Measurements from ENCODE around the gene USP54. TPM values are rescaled to one million over a fixed set of nuclear protein-coding genes. Genes with fewer than 3 reads are reported as not detected.

The USP54 gene
- total RNA-seq, 1 experiment from 2014 or later = 32.8 TPM

GRCh38 chr10:73551515-73551914 is 39.6 kb downstream of the USP54 start:
- Histone ChIP-seq H3K36me3 (ENCODE audit: control insufficient read depth, insufficient read depth, low read length) (no peaks in the 10 kb centered on the region), H3K4me1 (ENCODE audit: control insufficient read depth, insufficient read depth, low read length) (0 out of 2 replicates have a peak, but pooled peaks cover 2% of the 10 kb centered on the region), H3K27ac (ENCODE audit: low read length) (no peak overlapping the region), H3K27me3 (ENCODE audit: control insufficient read depth, insufficient read depth, low read length) (no peaks in the 10 kb centered on the region), H3K9me3 (ENCODE audit: control insufficient read depth, insufficient read depth, low read depth, low read length) (no peaks in the 10 kb centered on the region), H3K4me3 (ENCODE audit: low read depth in 2 of 2, low read length in 2 of 2) (no peak overlapping the region)
- in situ Hi-C loops (cut with HindIII; ENCODE audit: low pct_unique_long_range_greater_than_20kb, low sequenced_read_pairs) (no loop called here), intact Hi-C loops (cut with micrococcal nuclease; ENCODE audit: unreplicated experiment) (no loop called here)
- no TSS peak for BruUV-seq (replicated peaks)
- ChIA-PET CTCF (interaction anchor here (0.5 kb wide), 1 partner anchor 22 kb away, joined by 3 read pairs; no protein-coding TSS in a partner anchor), POLR2A (interaction anchor here (0.8 kb wide), 1 partner anchor 26 kb away, joined by 3 read pairs; no protein-coding TSS in a partner anchor)
- ATAC-seq (no peak), DNase-seq (ENCODE audit: low read depth, low spot score) (no peak)
- TF ChIP-seq CTCF (IDR thresholded peaks at IDR 0.05) (no peak), POLR2AphosphoS5 (IDR thresholded peaks at IDR 0.05; ENCODE audit: low read depth, low read length) (no peak), REST (IDR thresholded peaks at IDR 0.05; ENCODE audit: insufficient read depth in 1 of 2, low read depth in 2 of 2, low read length in 1 of 2) (no peak), TCF7L2 (IDR thresholded peaks at IDR 0.05; ENCODE audit: low read depth, low read length) (no peak), SIN3A (IDR thresholded peaks at IDR 0.05; ENCODE audit: borderline replicate concordance, insufficient read depth, low read depth, low read length) (no peak)

GRCh38 chr10:73545357-73545756 is 45.8 kb downstream of the USP54 start:
- CTCF ChIA-PET = no interaction called here
- TF ChIP-seq POLR2AphosphoS5 (IDR thresholded peaks at IDR 0.05; ENCODE audit: low read depth, low read length) = no peak
- TF ChIP-seq TCF7L2 (IDR thresholded peaks at IDR 0.05; ENCODE audit: low read depth, low read length) = no peak
- TF ChIP-seq CTCF (IDR thresholded peaks at IDR 0.05) = no peak
- TF ChIP-seq REST (IDR thresholded peaks at IDR 0.05; ENCODE audit: insufficient read depth in 1 of 2, low read depth in 2 of 2, low read length in 1 of 2) = no peak
- TF ChIP-seq SIN3A (IDR thresholded peaks at IDR 0.05; ENCODE audit: borderline replicate concordance, insufficient read depth, low read depth, low read length) = no peak
- in situ Hi-C loops (cut with HindIII; ENCODE audit: low pct_unique_long_range_greater_than_20kb, low sequenced_read_pairs) = no loop called here
- H3K27me3 ChIP-seq (ENCODE audit: control insufficient read depth, insufficient read depth, low read length) = no peaks in the 10 kb centered on the region
- DNase-seq (ENCODE audit: low read depth, low spot score) (no peak), ATAC-seq (no peak)
- H3K9me3 ChIP-seq (ENCODE audit: control insufficient read depth, insufficient read depth, low read depth, low read length) = no peaks in the 10 kb centered on the region
- intact Hi-C loops (cut with micrococcal nuclease; ENCODE audit: unreplicated experiment) = no loop called here
- H3K27ac ChIP-seq (ENCODE audit: low read length) = no peak overlapping the region
- BruUV-seq (replicated peaks) = no TSS peak
- POLR2A ChIA-PET = no interaction called here
- no peak overlapping the region for H3K4me3 ChIP-seq (ENCODE audit: low read depth in 2 of 2, low read length in 2 of 2)
- H3K4me1 ChIP-seq (ENCODE audit: control insufficient read depth, insufficient read depth, low read length) = no peaks in the 10 kb centered on the region
- no peaks in the 10 kb centered on the region for H3K36me3 ChIP-seq (ENCODE audit: control insufficient read depth, insufficient read depth, low read length)
